IPS-18c (cell line): ENCODE measurements around the gene TBC1D30.

Experiments used
- H3K4me3 ChIP-seq: 2 replicates; pipeline ENCODE4 v1.7.0; 2013; ENCODE audit warnings: low read depth, mild to moderate bottlenecking, low read length, moderate library complexity; ENCODE audit not compliant: insufficient read depth
- H3K9me3 ChIP-seq: one replicate; pipeline ENCODE4 v1.6.1; 2013; ENCODE audit warnings: mild to moderate bottlenecking, low read length, moderate library complexity; ENCODE audit not compliant: control insufficient read depth, insufficient read depth

The TBC1D30 gene

DNA sequence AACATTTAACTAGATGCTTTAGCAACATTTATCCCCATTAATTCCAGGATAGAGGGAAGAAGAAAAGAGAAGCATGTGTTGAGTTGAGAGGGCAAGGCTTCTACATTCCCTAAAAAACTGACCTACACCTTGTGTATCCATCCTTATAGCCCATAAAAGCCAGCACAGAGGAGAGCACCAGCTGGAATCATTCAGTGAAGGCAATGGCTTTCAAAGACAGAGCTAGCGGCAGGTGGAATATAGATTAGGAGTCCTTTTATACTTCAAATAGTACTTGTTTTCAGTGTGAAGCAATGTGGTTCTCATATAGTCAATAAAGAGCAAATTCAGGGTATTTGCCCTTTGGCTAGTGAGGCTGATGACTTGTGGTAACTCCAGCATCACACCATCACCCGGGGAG lies 94.4 kb downstream of the TBC1D30 start:
- no peak overlapping the region for H3K4me3 ChIP-seq
- H3K9me3 ChIP-seq = no peaks in the 10 kb centered on the region

DNA sequence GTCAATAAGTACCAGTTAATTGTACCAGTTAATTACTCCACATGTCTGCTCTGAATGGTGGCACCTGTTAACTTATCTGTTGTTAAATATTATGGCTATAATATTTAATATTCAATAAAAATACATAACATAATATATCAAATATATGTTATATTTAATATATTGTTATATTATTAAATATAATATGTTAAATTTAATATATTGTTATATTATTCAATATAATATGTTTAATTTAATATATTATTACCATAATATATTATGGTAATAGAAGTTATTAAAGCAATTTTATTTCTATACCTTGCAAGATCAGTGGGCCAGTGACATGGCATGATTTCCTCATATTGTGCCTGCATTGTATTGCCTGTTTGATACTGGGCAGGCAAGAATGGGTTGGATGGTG lies 98.4 kb downstream of the TBC1D30 start:
- Histone ChIP-seq H3K9me3 (no peaks in the 10 kb centered on the region), H3K4me3 (no peak overlapping the region)

DNA sequence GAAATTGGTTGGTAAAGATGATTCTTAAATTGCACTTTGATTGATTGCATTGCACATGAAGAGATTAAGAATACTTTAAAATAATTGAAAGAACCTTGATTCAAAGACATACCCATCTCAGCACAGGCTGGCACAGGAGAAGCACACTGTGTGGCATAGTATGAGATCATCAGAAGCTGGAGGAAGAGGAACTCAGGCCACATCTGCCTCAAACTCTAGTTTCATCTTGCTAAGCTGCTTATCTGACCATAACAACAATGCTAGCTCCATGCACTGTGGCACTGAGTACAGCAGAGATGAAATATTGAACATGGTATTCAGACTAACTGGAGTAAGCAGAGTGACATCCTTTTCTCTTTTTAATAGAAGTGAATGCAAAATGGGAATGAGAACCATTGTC lies 99.1 kb downstream of the TBC1D30 start:
- Histone ChIP-seq H3K4me3 (no peak overlapping the region), H3K9me3 (no peaks in the 10 kb centered on the region)
